ENCODE results near the gene MCL1. TPM values are rescaled to one million over a fixed set of nuclear protein-coding genes. Genes with fewer than 3 reads are reported as not detected.
A peak's percentile ranks its signal among the peaks of the same experiment; 100 is the strongest.

MCL1 gene
- polyA plus RNA-seq, 1 of the 3 experiments (the other 2 are of a cell fraction): 110 TPM

DNA sequence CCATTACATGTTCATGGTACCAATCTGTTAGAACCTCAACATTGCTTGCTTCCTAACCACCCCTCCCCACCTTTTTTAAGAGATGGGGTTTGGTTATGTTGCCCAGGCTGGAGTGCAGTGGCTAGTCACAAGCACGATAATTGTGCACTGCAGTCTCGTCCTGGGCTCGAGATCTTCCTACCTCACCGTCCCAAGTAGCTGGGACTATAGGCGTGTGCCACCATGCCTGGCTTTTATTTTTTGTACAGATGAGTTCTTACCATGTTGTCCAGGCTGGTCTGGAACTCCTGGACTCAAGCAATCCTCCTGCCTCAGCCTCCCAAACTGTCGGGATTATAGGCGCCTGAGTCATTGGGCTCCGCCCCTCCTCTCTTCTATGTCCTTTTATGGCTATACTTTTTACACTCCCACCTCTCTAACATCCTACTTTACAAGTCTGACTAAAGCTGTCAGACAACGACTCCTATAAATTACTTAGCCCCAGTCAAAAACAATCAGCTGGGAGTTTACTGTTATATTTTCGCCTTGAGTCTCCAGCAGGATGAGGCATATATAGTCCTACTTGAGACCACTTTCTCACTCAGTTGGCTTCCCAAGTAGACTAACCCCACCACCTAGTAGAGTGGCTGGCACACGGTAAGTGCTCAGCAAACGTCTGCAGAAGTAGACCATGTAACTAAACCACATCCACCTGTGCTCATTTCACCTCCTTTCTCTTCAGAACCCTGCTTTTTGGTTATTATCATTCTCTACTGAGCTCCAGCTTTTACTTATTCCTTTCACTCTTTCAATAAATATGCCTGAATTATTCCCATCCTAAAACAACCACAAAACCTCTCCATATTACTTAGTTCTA is 36.2 kb upstream of the MCL1 start:
- no peak overlapping the region for H3K9ac ChIP-seq
- H3K36me3 ChIP-seq (replicated peaks in 1 of 2; ENCODE audit: control insufficient read depth in 1 of 2, insufficient read depth in 2 of 2, low read length in 1 of 2): peaks cover 4 to 21% of the 10 kb centered on the region in 2 experiments
- peaks cover 60% of the 10 kb centered on the region for H3F3A ChIP-seq (replicated peaks; ENCODE audit: insufficient read depth)
- H3K27me3 ChIP-seq (ENCODE audit: insufficient read depth): no peaks in the 10 kb centered on the region
- H3K27ac ChIP-seq (ENCODE audit: low read depth in 2 of 2, low read length in 1 of 2): peak overlapping the region in 1 of 2 experiments; percentile 97; a peak in 2 of 4 replicates
- ChIA-PET POLR2A (no interaction called here), CTCF (interaction anchor here (1.9 kb wide), 1 partner anchor 55 kb away, joined by 7 read pairs; no protein-coding TSS in a partner anchor)
- peaks cover 11 to 44% of the 10 kb centered on the region in 2 experiments for H3K4me1 ChIP-seq (ENCODE audit: control insufficient read depth in 1 of 2, insufficient read depth in 2 of 2, low read depth in 1 of 2, low read length in 1 of 2)
- no peak overlapping the region for H2AFZ ChIP-seq (ENCODE audit: low read depth)
- H3K9me2 ChIP-seq: no peaks in the 10 kb centered on the region
- no peak overlapping the region for H3K4me2 ChIP-seq
- WGBS (ENCODE audit: low lambda C conversion rate): 94% methylated on average over 12 of the region's 12 CpGs
- H3K4me3 ChIP-seq (ENCODE audit: low read depth in 2 of 2, low read length in 1 of 2): no peak overlapping the region
- TF ChIP-seq REST (IDR thresholded peaks at IDR 0.05; ENCODE audit: low read depth, low read length): no peak
- TF ChIP-seq SIN3A (IDR thresholded peaks at IDR 0.05; ENCODE audit: borderline replicate concordance, low read depth, low read length): no peak
- no peak for TF ChIP-seq MEF2A (IDR thresholded peaks at IDR 0.05; ENCODE audit: borderline replicate concordance, low read depth)
- peaks cover 31% of the 10 kb centered on the region for H3K79me2 ChIP-seq (ENCODE audit: insufficient read depth)
- no peaks in the 10 kb centered on the region for H3K9me3 ChIP-seq
- no peak for DNase-seq
- no peaks in the 10 kb centered on the region for H4K20me1 ChIP-seq (ENCODE audit: insufficient read depth)

GRCh38 chr1:150613061-150613920 is 33.9 kb upstream of the MCL1 start:
- Histone ChIP-seq H4K20me1 (ENCODE audit: insufficient read depth) (no peaks in the 10 kb centered on the region), H3K27ac (ENCODE audit: low read depth in 2 of 2, low read length in 1 of 2) (peak overlapping the region; percentile 71 to 97), H3K27me3 (ENCODE audit: insufficient read depth) (no peaks in the 10 kb centered on the region), H3K79me2 (ENCODE audit: insufficient read depth) (peaks cover 28% of the 10 kb centered on the region), H3K4me2 (peak overlapping the region; percentile 70), H3K9me3 (no peaks in the 10 kb centered on the region), H3K9me2 (no peaks in the 10 kb centered on the region), H3K36me3 (replicated peaks in 1 of 2; ENCODE audit: control insufficient read depth in 1 of 2, insufficient read depth in 2 of 2, low read length in 1 of 2) (peaks cover 0 to 13% of the 10 kb centered on the region in 2 experiments), H3K9ac (peak overlapping the region; percentile 64), H2AFZ (ENCODE audit: low read depth) (no peak overlapping the region; the same call in 1 of the 2 replicates), H3F3A (replicated peaks; ENCODE audit: insufficient read depth) (peaks cover 51% of the 10 kb centered on the region), H3K4me3 (ENCODE audit: low read depth in 2 of 2, low read length in 1 of 2) (no peak overlapping the region), H3K4me1 (ENCODE audit: control insufficient read depth in 1 of 2, insufficient read depth in 2 of 2, low read depth in 1 of 2, low read length in 1 of 2) (peaks cover 2 to 35% of the 10 kb centered on the region in 2 experiments; a peak in 3 of 4 replicates)
- CTCF ChIA-PET: interaction anchor here (1.1 kb wide), 1 partner anchor 53 kb away, joined by 6 read pairs; no protein-coding TSS in a partner anchor
- no peak for DNase-seq
- POLR2A ChIA-PET: no interaction called here
- 45% methylated on average over 12 of the region's 12 CpGs for WGBS (ENCODE audit: low lambda C conversion rate)
- peak in 1 of 2 experiments; percentile 57; a peak in 1 of 4 replicates for TF ChIP-seq EP300 (IDR thresholded peaks at IDR 0.05; ENCODE audit: borderline replicate concordance in 1 of 2, low read depth in 1 of 2, low read length in 1 of 2)
- TF ChIP-seq, protein P1, sequence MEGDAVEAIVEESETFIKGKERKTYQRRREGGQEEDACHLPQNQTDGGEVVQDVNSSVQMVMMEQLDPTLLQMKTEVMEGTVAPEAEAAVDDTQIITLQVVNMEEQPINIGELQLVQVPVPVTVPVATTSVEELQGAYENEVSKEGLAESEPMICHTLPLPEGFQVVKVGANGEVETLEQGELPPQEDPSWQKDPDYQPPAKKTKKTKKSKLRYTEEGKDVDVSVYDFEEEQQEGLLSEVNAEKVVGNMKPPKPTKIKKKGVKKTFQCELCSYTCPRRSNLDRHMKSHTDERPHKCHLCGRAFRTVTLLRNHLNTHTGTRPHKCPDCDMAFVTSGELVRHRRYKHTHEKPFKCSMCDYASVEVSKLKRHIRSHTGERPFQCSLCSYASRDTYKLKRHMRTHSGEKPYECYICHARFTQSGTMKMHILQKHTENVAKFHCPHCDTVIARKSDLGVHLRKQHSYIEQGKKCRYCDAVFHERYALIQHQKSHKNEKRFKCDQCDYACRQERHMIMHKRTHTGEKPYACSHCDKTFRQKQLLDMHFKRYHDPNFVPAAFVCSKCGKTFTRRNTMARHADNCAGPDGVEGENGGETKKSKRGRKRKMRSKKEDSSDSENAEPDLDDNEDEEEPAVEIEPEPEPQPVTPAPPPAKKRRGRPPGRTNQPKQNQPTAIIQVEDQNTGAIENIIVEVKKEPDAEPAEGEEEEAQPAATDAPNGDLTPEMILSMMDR (IDR thresholded peaks at IDR 0.05): no peak
- TF ChIP-seq MXI1 (IDR thresholded peaks at IDR 0.05; ENCODE audit: low read depth, low read length): no peak
- TF ChIP-seq NFIC (IDR thresholded peaks at IDR 0.05; ENCODE audit: borderline replicate concordance): peak; percentile 52
- peak; percentile 93 for TF ChIP-seq JUND (IDR thresholded peaks at IDR 0.05)
- TF ChIP-seq, protein P2, sequence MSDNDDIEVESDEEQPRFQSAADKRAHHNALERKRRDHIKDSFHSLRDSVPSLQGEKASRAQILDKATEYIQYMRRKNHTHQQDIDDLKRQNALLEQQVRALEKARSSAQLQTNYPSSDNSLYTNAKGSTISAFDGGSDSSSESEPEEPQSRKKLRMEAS (IDR thresholded peaks at IDR 0.05; ENCODE audit: low read depth): peak; percentile 49; the same call in 1 of the 2 replicates
- TF ChIP-seq TEAD4 (IDR thresholded peaks at IDR 0.05; ENCODE audit: borderline replicate concordance, insufficient read depth): no peak
- no peak for TF ChIP-seq REST (IDR thresholded peaks at IDR 0.05; ENCODE audit: low read depth, low read length)
- peak; percentile 50; the same call in 1 of the 2 replicates for TF ChIP-seq GABPA (IDR thresholded peaks at IDR 0.05; ENCODE audit: low read depth)
